Esophagus squamous epithelium (tissue), 5 donors: ENCODE results near the gene EMC6. TPM values are rescaled to one million over a fixed set of nuclear protein-coding genes. Genes with fewer than 3 reads are reported as not detected.

ENCODE experiments used
- DNase-seq: peaks from one replicate; lab custom pipeline; 2025; lab: John Stamatoyannopoulos, UW
- H3K27ac ChIP-seq, 4 donors: fragments of 200-600 bp; sonication (generic); one replicate each; pipeline ENCODE4 v1.5.1; 2016 to 2019; ENCODE audit warnings: mild to moderate bottlenecking in 1 of 4
- H3K27me3 ChIP-seq, 4 donors: fragments of 200-600 bp; sonication (generic); 1 replicate in 3 of 4; 2 replicates in 1 of 4; pipeline versions ENCODE4 v1.5.1 to v1.6.0; 2017 to 2021; ENCODE audit warnings: antibody characterized with exemption in 1 of 4
- H3K36me3 ChIP-seq, 3 donors: fragments of 200-600 bp; sonication (generic); one replicate each; pipeline ENCODE4 v1.5.1; 2016 to 2019
- H3K4me1 ChIP-seq, 3 donors: fragments of 200-600 bp; sonication (generic); one replicate each; pipeline ENCODE4 v1.5.1; 2017 to 2019
- H3K4me3 ChIP-seq, 4 donors: fragments of 200-600 bp; sonication (generic); 1 replicate in 3 of 4; 2 replicates in 1 of 4; pipeline ENCODE4 v1.5.1; 2016 to 2019; ENCODE audit warnings: mild to moderate bottlenecking in 2 of 4, moderate library complexity in 1 of 4
- H3K9me3 ChIP-seq, 3 donors: fragments of 200-600 bp; sonication (generic); one replicate each; pipeline ENCODE4 v1.5.1; 2016 to 2019
- POLR2A ChIP-seq, 4 donors: fragments of 450-650 bp; IDR thresholded peaks; one replicate each; pipeline ENCODE4 v1.6.1; 2017; ENCODE audit warnings: antibody characterized with exemption in 4 of 4, mild to moderate bottlenecking in 4 of 4, moderate library complexity in 3 of 4
- WGBS, 2 donors: methylation state at CpG; one replicate each; pipeline ENCODE4 v1.1.5; 2018; 5-methylcytosine and 5-hydroxymethylcytosine counted together
- intact Hi-C: fragments of 100-400 bp; cut with DNase I; formaldehyde crosslinking; loops from one replicate; pipeline ENCODE4 v1.15.0; 2022
- total RNA-seq, 4 donors: library from RNA; depleted of rRNA; stranded (reverse); fragments of >200 nt; gene quantifications; one replicate each; pipeline ENCODE4 v1.1.0, GENCODE V29; 2016
- TF ChIP-seq, protein P1 (sequence below), 6 experiments: fragments of 450-650 bp in 4 of 6; fragments of 200-600 bp in 2 of 6; sonication (generic) in 2 of 6; IDR thresholded peaks; one replicate each; pipeline ENCODE4 v1.5.1; 2016 to 2019; ENCODE audit warnings: antibody characterized with exemption in 6 of 6, mild to moderate bottlenecking in 4 of 6, moderate library complexity in 4 of 6
- donor health status: DM: yes; HTN: yes; CAD: no.

EMC6 gene
- total RNA-seq, 4 donors from 2014 or later = 14.5 to 26.3 (median 19.0) TPM

- Histone ChIP-seq H3K36me3 (no peaks in the 10 kb centered on the region), H3K27ac (peak overlapping the region in 1 of 4 donors; percentile 9), H3K9me3 (peaks cover 0 to 10% (median 8%) of the 10 kb centered on the region in 3 donors), H3K4me3 (peak overlapping the region; percentile 34 to 68 (median 43)), H3K4me1 (peaks cover 7 to 25% (median 8%) of the 10 kb centered on the region in 3 donors), H3K27me3 (peaks cover 5 to 82% (median 8%) of the 10 kb centered on the region in 4 donors)
- 33% methylated on average over 1 of the region's 17 CpGs; no CpG with 5 or more reads in 1 of the 2 donors for WGBS, 2 donors
- TF ChIP-seq, protein P1, sequence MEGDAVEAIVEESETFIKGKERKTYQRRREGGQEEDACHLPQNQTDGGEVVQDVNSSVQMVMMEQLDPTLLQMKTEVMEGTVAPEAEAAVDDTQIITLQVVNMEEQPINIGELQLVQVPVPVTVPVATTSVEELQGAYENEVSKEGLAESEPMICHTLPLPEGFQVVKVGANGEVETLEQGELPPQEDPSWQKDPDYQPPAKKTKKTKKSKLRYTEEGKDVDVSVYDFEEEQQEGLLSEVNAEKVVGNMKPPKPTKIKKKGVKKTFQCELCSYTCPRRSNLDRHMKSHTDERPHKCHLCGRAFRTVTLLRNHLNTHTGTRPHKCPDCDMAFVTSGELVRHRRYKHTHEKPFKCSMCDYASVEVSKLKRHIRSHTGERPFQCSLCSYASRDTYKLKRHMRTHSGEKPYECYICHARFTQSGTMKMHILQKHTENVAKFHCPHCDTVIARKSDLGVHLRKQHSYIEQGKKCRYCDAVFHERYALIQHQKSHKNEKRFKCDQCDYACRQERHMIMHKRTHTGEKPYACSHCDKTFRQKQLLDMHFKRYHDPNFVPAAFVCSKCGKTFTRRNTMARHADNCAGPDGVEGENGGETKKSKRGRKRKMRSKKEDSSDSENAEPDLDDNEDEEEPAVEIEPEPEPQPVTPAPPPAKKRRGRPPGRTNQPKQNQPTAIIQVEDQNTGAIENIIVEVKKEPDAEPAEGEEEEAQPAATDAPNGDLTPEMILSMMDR (IDR thresholded peaks at IDR 0.05) = no peak
- intact Hi-C loops = no loop called here
- DNase-seq = no peak
Observed at GRCh38 chr17:3695129-3695722, 26.6 kb downstream of the EMC6 start.

- WGBS, 2 donors = 0 to 2% methylated on average over 14 to 22 of the region's 65 CpGs
- Histone ChIP-seq H3K4me1 (peaks cover 7 to 25% (median 8%) of the 10 kb centered on the region in 3 donors), H3K27ac (peak within 1 kb of the TSS in 1 of 4 donors; percentile 9), H3K36me3 (no peaks in the 10 kb centered on the region), H3K4me3 (peak within 1 kb of the TSS; percentile 34 to 68 (median 43)), H3K27me3 (peaks cover 5 to 76% (median 8%) of the 10 kb centered on the region in 4 donors), H3K9me3 (peaks cover 0 to 10% (median 8%) of the 10 kb centered on the region in 3 donors)
- DNase-seq = no peak
- TF ChIP-seq, protein P1 (IDR thresholded peaks at IDR 0.05) = no peak
- TF ChIP-seq POLR2A (IDR thresholded peaks at IDR 0.05) = peak in 1 of 4 donors; percentile 30
- intact Hi-C loops = no loop called here
Observed at GRCh38 chr17:3695723-3696411, 27.3 kb downstream of the EMC6 start, which contains the start of gene P2RX5. Gene P2RX5 (minus strand): TSS chr17:3696155. CDS start chr17:3696005, 150 bp downstream.

DNA sequence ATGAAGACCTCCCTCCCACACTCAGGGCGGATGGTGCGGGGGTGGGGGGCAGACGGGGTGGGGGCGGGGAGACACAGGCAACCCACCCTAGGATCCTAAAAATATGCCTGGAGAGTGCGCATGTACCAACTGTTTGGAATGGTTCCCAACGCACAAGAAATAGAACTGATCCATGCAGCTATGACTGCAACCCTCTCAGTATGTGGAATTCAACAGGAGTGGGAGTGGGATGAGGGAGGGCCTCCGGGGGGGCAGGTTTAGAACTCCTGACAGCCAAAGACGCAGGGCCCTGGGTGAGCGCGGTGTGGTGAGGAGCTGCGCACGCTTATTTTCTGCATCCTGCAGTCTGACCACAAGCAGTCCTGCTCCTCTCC, 28.5 kb downstream of the EMC6 start:
- Histone ChIP-seq H3K27me3 (peaks cover 5 to 64% (median 8%) of the 10 kb centered on the region in 4 donors), H3K36me3 (no peaks in the 10 kb centered on the region), H3K27ac (no peak overlapping the region), H3K9me3 (peaks cover 0 to 10% (median 8%) of the 10 kb centered on the region in 3 donors), H3K4me1 (peaks cover 7 to 25% (median 8%) of the 10 kb centered on the region in 3 donors), H3K4me3 (no peak overlapping the region)
- TF ChIP-seq, protein P1 (IDR thresholded peaks at IDR 0.05) = no peak
- TF ChIP-seq POLR2A (IDR thresholded peaks at IDR 0.05) = no peak
- intact Hi-C loops = no loop called here
- no peak for DNase-seq
- 75 to 78% methylated on average over 7 to 8 of the region's 12 CpGs for WGBS, 2 donors

DNA sequence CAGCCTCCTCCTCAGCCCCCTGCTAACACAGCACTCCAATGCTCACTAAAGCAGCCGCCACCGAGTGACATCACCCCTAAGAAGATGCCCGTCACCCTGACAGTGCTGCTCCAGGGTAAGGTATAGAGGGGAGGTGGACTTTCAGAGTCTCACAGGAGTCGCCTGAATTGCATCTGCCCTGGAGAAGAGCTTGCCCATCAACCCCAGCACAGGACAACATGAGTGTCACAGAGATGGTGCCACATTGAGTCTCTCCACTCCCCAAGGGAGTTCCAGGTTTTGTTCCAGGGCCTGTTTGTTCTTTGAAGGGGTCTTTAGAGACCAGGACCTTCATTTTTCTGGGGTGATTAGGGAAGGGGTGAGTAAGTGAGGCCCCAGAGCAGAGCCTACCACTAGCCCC, 29.5 kb downstream of the EMC6 start:
- intact Hi-C loops = no loop called here

More for the DNA sequence above, 29.5 kb downstream of the EMC6 start:
- Histone ChIP-seq H3K4me1 (peaks cover 7 to 25% (median 8%) of the 10 kb centered on the region in 3 donors), H3K36me3 (no peaks in the 10 kb centered on the region), H3K27ac (no peak overlapping the region), H3K27me3 (peaks cover 5 to 55% (median 8%) of the 10 kb centered on the region in 4 donors), H3K9me3 (peaks cover 0 to 10% (median 8%) of the 10 kb centered on the region in 3 donors), H3K4me3 (no peak overlapping the region)
- no peak for TF ChIP-seq POLR2A (IDR thresholded peaks at IDR 0.05)
- TF ChIP-seq, protein P1 (IDR thresholded peaks at IDR 0.05) = no peak
- WGBS, 2 donors = 92% methylated on average over 4 of the region's 4 CpGs; no CpG with 5 or more reads in 1 of the 2 donors
- no peak for DNase-seq
